Hair follicular keratinocyte (primary cell): ENCODE measurements around the gene PSMA5. TPM values are rescaled to one million over a fixed set of nuclear protein-coding genes. Genes with fewer than 3 reads are reported as not detected.

Experiments used
- total RNA-seq: library from RNA; depleted of rRNA; stranded (reverse); fragments of >200 nt; gene quantifications from 2 replicates; pipeline ENCODE4 v1.2.3, GENCODE V29; 2015

Gene PSMA5
- 50.7 and 75.7 TPM in 2 replicates for total RNA-seq

DNA sequence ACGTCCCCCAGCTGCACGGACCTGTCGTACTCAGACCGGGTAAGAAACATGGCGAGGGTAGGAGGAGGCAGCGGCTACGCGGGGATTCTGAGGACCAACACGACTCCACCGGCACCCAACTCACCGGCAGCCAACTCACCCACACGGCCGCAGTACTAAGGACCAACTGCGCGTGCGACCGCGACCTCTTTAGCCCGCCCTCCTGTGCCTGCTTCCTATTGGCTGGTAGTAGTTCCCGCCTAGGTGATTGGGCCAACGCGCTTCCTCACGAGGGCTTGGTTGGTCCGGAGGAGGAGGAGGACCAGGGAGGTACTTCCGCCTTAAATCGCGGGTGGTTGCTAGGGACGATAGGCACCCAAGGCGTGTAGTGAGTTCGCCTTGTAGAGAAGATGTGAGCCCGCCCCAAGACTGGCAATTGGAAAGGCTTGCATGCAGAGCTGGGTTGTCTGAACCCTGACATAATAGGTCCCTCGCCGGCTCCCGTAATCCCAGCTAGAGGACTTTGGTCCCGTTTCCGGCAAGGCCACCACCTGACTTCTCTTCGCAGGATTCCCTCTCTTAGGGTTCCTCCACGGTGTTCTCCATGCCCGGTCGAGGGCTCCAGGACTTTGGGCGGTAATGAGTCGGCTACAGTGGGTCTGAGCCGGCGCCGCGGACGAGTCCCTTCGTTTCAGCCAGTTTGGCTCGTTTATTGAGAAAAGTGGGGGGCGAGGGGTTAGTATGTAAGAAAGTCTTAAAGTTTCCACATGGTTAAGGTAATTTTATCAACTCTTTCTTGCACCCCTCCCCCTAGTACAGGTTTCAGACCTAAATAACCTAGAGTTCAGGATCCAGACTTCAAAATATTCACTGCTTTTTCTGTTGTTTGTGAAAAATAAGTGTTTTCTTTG lies at the start of gene PSMA5:
PSMA5 (minus strand) TSS at position 168 of the 890 bp plus-strand sequence; CDS start at position 50, 118 bp downstream.

DNA sequence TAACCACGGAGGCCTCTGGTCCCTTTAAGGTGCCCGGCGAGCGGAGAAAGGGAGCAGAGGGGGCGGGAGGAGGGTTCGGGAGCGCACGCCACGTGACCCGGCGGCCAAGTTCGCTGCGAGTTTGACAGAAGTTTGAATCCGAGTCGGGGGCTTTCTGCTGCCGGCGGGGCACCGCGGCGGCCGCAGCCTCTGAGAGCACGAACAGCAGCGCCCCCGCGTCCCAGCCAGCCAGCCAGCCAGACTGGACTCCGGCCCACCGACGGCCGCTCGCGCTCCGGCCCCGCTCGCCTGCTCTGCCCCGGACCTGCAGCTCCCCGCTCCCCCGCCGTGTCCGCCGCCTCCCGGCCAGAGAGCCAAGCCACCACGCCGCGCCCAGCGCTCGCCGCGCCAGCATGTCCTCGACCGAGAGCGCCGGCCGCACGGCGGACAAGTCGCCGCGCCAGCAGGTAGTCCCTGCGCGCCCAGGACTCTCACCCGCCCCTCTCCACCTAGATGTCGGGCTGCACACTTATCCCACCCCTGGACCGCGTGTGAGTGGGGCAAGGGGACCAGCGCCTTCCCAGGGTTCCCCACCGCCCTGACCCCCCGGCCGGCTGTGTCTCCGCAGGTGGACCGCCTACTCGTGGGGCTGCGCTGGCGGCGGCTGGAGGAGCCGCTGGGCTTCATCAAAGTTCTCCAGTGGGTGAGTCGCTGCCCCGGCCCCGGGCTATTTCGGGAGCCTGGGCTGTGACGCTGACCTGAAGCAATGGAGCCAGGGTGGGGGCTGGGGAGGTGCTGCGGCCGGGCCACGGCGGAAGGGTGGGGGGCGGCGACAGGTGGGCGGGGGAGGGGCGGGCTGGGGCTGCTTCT lies 40.4 kb upstream of the PSMA5 start, which contains the start of gene SYPL2:
SYPL2 (plus strand) TSS at position 95 of the 849 bp plus-strand sequence; CDS start at position 393, 298 bp downstream.

DNA sequence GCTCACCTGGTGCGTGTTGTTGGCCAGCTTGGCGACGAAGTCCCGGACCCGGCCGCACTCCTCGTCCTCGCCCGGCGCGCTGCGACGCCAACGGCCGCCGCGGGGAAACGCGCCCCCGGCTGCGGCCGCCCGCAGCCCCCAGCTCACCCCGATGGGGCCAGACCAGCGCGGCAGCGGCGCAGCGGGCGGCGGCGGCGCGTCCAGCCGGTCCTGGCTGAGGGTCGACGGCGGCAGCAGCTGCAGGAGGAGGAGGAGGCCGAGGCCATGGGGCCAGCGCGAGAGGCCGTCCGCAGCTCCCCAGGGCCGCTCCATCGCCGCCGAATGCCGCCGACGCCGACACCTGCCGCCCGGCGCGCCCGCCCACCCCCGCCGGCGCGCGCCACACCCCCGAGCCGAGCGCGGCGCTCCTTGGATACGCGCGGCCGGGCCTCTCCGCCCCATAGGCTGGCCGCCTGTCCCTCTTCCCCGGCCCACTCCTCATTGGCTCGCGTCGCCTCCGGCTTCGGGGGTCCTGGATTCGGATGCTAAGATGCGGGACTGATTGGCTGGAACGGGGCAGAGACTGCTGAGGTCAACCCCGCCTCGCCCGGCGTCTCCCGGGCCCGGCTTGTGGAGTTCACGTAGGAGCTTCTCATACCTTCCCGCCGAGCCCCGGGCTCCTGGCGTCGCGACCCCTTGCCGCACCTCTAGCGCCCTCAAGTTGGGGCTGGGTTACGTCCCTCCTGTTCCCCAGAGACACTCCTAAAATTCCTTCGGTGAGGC lies 28.5 kb downstream of the PSMA5 start, which contains the start of gene SORT1:
SORT1 (minus strand) TSS at position 338 of the 762 bp plus-strand sequence; CDS start at position 312, 26 bp downstream.

Other genes with a start within 250 kb of the PSMA5 start
- gene SARS1, start 212.5 kb downstream of the PSMA5 start, total RNA-seq, result 277 and 369 TPM in 2 replicates
- 7.8 and 16.9 TPM in 2 replicates for gene CELSR2, start 176.9 kb downstream of the PSMA5 start, total RNA-seq
- 10.2 and 44.1 TPM in 2 replicates for gene PSRC1, start 143.3 kb downstream of the PSMA5 start, total RNA-seq
- not detected in 2 replicates for gene MYBPHL, start 119.4 kb downstream of the PSMA5 start, total RNA-seq
- 0.80 and 2.7 TPM in 2 replicates for gene SORT1, start 28.5 kb downstream of the PSMA5 start, total RNA-seq
- not detected in 2 replicates for gene SYPL2, start 40.1 kb upstream of the PSMA5 start, total RNA-seq
- 2.4 and 4.3 TPM in 2 replicates for gene ATXN7L2, start 57.5 kb upstream of the PSMA5 start, total RNA-seq
- gene CYB561D1, start 67.6 kb upstream of the PSMA5 start, total RNA-seq, result 2.5 and 4.6 TPM in 2 replicates
- gene AMIGO1, start 83.3 kb upstream of the PSMA5 start, total RNA-seq, result 0.15 and 0.55 TPM in 2 replicates
- gene GPR61, start 113.4 kb upstream of the PSMA5 start, total RNA-seq, result not detected in 2 replicates
- 11.3 and 11.6 TPM in 2 replicates for gene GNAI3, start 122.2 kb upstream of the PSMA5 start, total RNA-seq
- gene GNAT2, start 193.2 kb upstream of the PSMA5 start, total RNA-seq, result 0.08 TPM in 1 of 2 replicates, not detected in the other
- gene AMPD2, start 193.4 kb upstream of the PSMA5 start, total RNA-seq, result 29.0 and 31.2 TPM in 2 replicates
- 5.7 and 7.3 TPM in 2 replicates for gene GSTM4, start 229.7 kb upstream of the PSMA5 start, total RNA-seq
- gene GSTM2, start 241.6 kb upstream of the PSMA5 start, total RNA-seq, result 3.8 and 8.0 TPM in 2 replicates